Measurements from ENCODE around the gene CACNA1C.
"Not testable (repeated sequence)": the region's sequence is repeated elsewhere in the genome, so short reads cannot be mapped to it uniquely, and the experiment has no call there.

Gene CACNA1C

GRCh38 chr12:2246358-2246757, 193.6 kb downstream of the CACNA1C start:
- in situ Hi-C loops (cut with MboI; ENCODE audit: low sequenced_read_pairs) = no loop called here

- in situ Hi-C loops (cut with MboI; ENCODE audit: low sequenced_read_pairs) = no loop called here
Observed at GRCh38 chr12:2247120-2247519, 194.3 kb downstream of the CACNA1C start.

GRCh38 chr12:2247596-2247995, 194.8 kb downstream of the CACNA1C start:
- in situ Hi-C loops (cut with MboI; ENCODE audit: low sequenced_read_pairs) = no loop called here

- in situ Hi-C loops (cut with MboI; ENCODE audit: low sequenced_read_pairs) = no loop called here
Observed at GRCh38 chr12:2248087-2248900, 195.5 kb downstream of the CACNA1C start.

- in situ Hi-C loops (cut with MboI; ENCODE audit: low sequenced_read_pairs) = no loop called here
Observed at GRCh38 chr12:2248901-2249381, 196.2 kb downstream of the CACNA1C start.

- in situ Hi-C loops (cut with MboI; ENCODE audit: low sequenced_read_pairs) = no loop called here
Observed at GRCh38 chr12:2250797-2251196, 198.0 kb downstream of the CACNA1C start.

GRCh38 chr12:2251526-2252209, 198.9 kb downstream of the CACNA1C start:
- in situ Hi-C loops (cut with MboI; ENCODE audit: low sequenced_read_pairs) = no loop called here

- in situ Hi-C loops (cut with MboI; ENCODE audit: low sequenced_read_pairs) = no loop called here
Observed at GRCh38 chr12:2255311-2255710, 202.5 kb downstream of the CACNA1C start.

GRCh38 chr12:2255731-2256130, 202.9 kb downstream of the CACNA1C start:
- in situ Hi-C loops (cut with MboI; ENCODE audit: low sequenced_read_pairs) = not testable (repeated sequence)

GRCh38 chr12:2256453-2256852, 203.7 kb downstream of the CACNA1C start:
- in situ Hi-C loops (cut with MboI; ENCODE audit: low sequenced_read_pairs) = no loop called here

GRCh38 chr12:2256915-2257314, 204.1 kb downstream of the CACNA1C start:
- in situ Hi-C loops (cut with MboI; ENCODE audit: low sequenced_read_pairs) = no loop called here

- in situ Hi-C loops (cut with MboI; ENCODE audit: low sequenced_read_pairs) = no loop called here
Observed at GRCh38 chr12:2258025-2258424, 205.2 kb downstream of the CACNA1C start.

GRCh38 chr12:2259369-2259768, 206.6 kb downstream of the CACNA1C start:
- in situ Hi-C loops (cut with MboI; ENCODE audit: low sequenced_read_pairs) = no loop called here

- in situ Hi-C loops (cut with MboI; ENCODE audit: low sequenced_read_pairs) = no loop called here
Observed at GRCh38 chr12:2260441-2260840, 207.7 kb downstream of the CACNA1C start.

GRCh38 chr12:2261708-2262107, 208.9 kb downstream of the CACNA1C start:
- in situ Hi-C loops (cut with MboI; ENCODE audit: low sequenced_read_pairs) = no loop called here

GRCh38 chr12:2262449-2262848, 209.7 kb downstream of the CACNA1C start:
- in situ Hi-C loops (cut with MboI; ENCODE audit: low sequenced_read_pairs) = no loop called here

GRCh38 chr12:2263901-2264300, 211.1 kb downstream of the CACNA1C start:
- in situ Hi-C loops (cut with MboI; ENCODE audit: low sequenced_read_pairs) = no loop called here

GRCh38 chr12:2264651-2265232, 212.0 kb downstream of the CACNA1C start:
- in situ Hi-C loops (cut with MboI; ENCODE audit: low sequenced_read_pairs) = no loop called here

GRCh38 chr12:2265461-2266167, 212.8 kb downstream of the CACNA1C start:
- in situ Hi-C loops (cut with MboI; ENCODE audit: low sequenced_read_pairs) = no loop called here

GRCh38 chr12:2266666-2267620, 214.2 kb downstream of the CACNA1C start:
- in situ Hi-C loops (cut with MboI; ENCODE audit: low sequenced_read_pairs) = no loop called here

All from HL-60/S4 treated with retinoic acid at 250 ng/mL for 4 days and 3 days (cell line).